ENCODE measurements around the gene POLR1B. TPM values are rescaled to one million over a fixed set of nuclear protein-coding genes. Genes with fewer than 3 reads are reported as not detected.

POLR1B gene
- total and polyA plus RNA-seq, 2 experiments from 2014 or later: 15.4 to 58.3 TPM

GRCh38 chr2:112547333-112547732, 5.1 kb downstream of the POLR1B start:
- Mint-ChIP-seq H3K9me3 (no peaks in the 10 kb centered on the region), H3K27me3 (ENCODE audit: insufficient read depth, low read depth, poor library complexity) (peaks cover 2% of the 10 kb centered on the region), H3K36me3 (ENCODE audit: low read depth) (peaks cover 51% of the 10 kb centered on the region), H3K27ac (no peak overlapping the region), H3K4me3 (no peak overlapping the region), H3K4me1 (no peaks in the 10 kb centered on the region; the same call in 2 of the 3 replicates)
- H3K79me2 ChIP-seq (replicated peaks; ENCODE audit: insufficient read depth): peaks cover 84% of the 10 kb centered on the region
- H3K4me2 ChIP-seq: no peak overlapping the region
- no peak overlapping the region for H2AFZ ChIP-seq
- no peak overlapping the region for H3K27ac ChIP-seq (ENCODE audit: low read depth)
- no peaks in the 10 kb centered on the region for H3K27me3 ChIP-seq (ENCODE audit: insufficient read depth)
- H4K20me1 ChIP-seq (replicated peaks; ENCODE audit: insufficient read depth): peaks cover 42% of the 10 kb centered on the region
- no peak overlapping the region for H3K4me3 ChIP-seq
- DNase-seq (ENCODE audit: low spot score) (no peak), ATAC-seq (no peak)
- no peaks in the 10 kb centered on the region for H3K9me2 ChIP-seq (ENCODE audit: insufficient read depth)
- H3K4me1 ChIP-seq (ENCODE audit: insufficient read depth): 0 out of 2 replicates have a peak, but pooled peaks cover 9% of the 10 kb centered on the region
- no peaks in the 10 kb centered on the region for H3F3A ChIP-seq (replicated peaks; ENCODE audit: low read depth)
- H3K36me3 ChIP-seq (ENCODE audit: insufficient read depth): peaks cover 55% of the 10 kb centered on the region
- no peak for TF ChIP-seq POLR2AphosphoS5 (IDR thresholded peaks at IDR 0.05; ENCODE audit: low read depth)
- TF ChIP-seq ZNF331 (CRISPR knock-in tag; IDR thresholded peaks at IDR 0.05; ENCODE audit: low read depth): no peak
- TF ChIP-seq REST (IDR thresholded peaks at IDR 0.05; ENCODE audit: unreplicated experiment): no peak
- TF ChIP-seq EZH2phosphoT487 (IDR thresholded peaks at IDR 0.05; ENCODE audit: unreplicated experiment): no peak
- no peak for TF ChIP-seq EZH2 (IDR thresholded peaks at IDR 0.05; ENCODE audit: low read depth, unreplicated experiment)

- peaks cover 66% of the 10 kb centered on the region for H3K36me3 Mint-ChIP-seq (ENCODE audit: low read depth)
- peaks cover 68% of the 10 kb centered on the region for H3K79me2 ChIP-seq (replicated peaks; ENCODE audit: insufficient read depth)
- no peaks in the 10 kb centered on the region for H3K27me3 Mint-ChIP-seq (ENCODE audit: insufficient read depth, low read depth, poor library complexity)
- DNase-seq (ENCODE audit: low spot score) (no peak), ATAC-seq (no peak)
- 0 out of 2 replicates have a peak, but pooled peaks cover 2% of the 10 kb centered on the region for H3K4me1 ChIP-seq (ENCODE audit: insufficient read depth)
- peaks cover 71% of the 10 kb centered on the region for H3K36me3 ChIP-seq (ENCODE audit: insufficient read depth)
- no peak overlapping the region for H3K4me2 ChIP-seq
- no peak overlapping the region for H3K4me3 ChIP-seq
- H2AFZ ChIP-seq: no peak overlapping the region
- no peaks in the 10 kb centered on the region for H3K4me1 Mint-ChIP-seq
- no peak overlapping the region for H3K27ac ChIP-seq (ENCODE audit: low read depth)
- H3F3A ChIP-seq (replicated peaks; ENCODE audit: low read depth): no peaks in the 10 kb centered on the region
- H4K20me1 ChIP-seq (replicated peaks; ENCODE audit: insufficient read depth): peaks cover 39% of the 10 kb centered on the region
- H3K27me3 ChIP-seq (ENCODE audit: insufficient read depth): no peaks in the 10 kb centered on the region
- H3K9me3 Mint-ChIP-seq: no peaks in the 10 kb centered on the region
- H3K4me3 Mint-ChIP-seq: no peak overlapping the region; the same call in 2 of the 3 replicates
- no peak overlapping the region for H3K27ac Mint-ChIP-seq
- H3K9me2 ChIP-seq (ENCODE audit: insufficient read depth): no peaks in the 10 kb centered on the region
- TF ChIP-seq REST (IDR thresholded peaks at IDR 0.05; ENCODE audit: unreplicated experiment) (no peak), EZH2phosphoT487 (IDR thresholded peaks at IDR 0.05; ENCODE audit: unreplicated experiment) (no peak), STAT1 (IDR thresholded peaks at IDR 0.05; ENCODE audit: unreplicated experiment) (no peak), ZNF462 (CRISPR knock-in tag; IDR thresholded peaks at IDR 0.05) (no peak), CREB1 (CRISPR knock-in tag; IDR thresholded peaks at IDR 0.05; ENCODE audit: low read depth) (no peak)
Measured at GRCh38 chr2:112548980-112549379, 6.7 kb downstream of the POLR1B start.

All from GM23338 (cell line).